ENCODE results near the gene CWC15.

- no peak for TF ChIP-seq CTCF (IDR thresholded peaks at IDR 0.05)
- TF ChIP-seq POLR2A (IDR thresholded peaks at IDR 0.05) = no peak
Measured at GRCh38 chr11:94946812-94947211, 26.5 kb downstream of the CWC15 start.

Data from body of pancreas (tissue), 4 donors.